ENCODE results near the gene DPP8.

DPP8 gene

GRCh38 chr15:65547841-65548240, 30.4 kb upstream of the DPP8 start:
- DNase-seq (ENCODE audit: low read depth), result no peak
- Histone ChIP-seq H3K9ac (ENCODE audit: low read length) (no peak overlapping the region), H3K4me1 (ENCODE audit: control insufficient read depth, insufficient read depth, low read length) (no peaks in the 10 kb centered on the region), H3K27me3 (replicated peaks; ENCODE audit: control insufficient read depth, insufficient read depth, low read length) (no peaks in the 10 kb centered on the region), H3K36me3 (ENCODE audit: control insufficient read depth, insufficient read depth, low read length, severe bottlenecking) (no peaks in the 10 kb centered on the region), H3K9me3 (ENCODE audit: control insufficient read depth, low read length) (no peaks in the 10 kb centered on the region), H3K4me3 (ENCODE audit: low read length) (no peak overlapping the region)

- DNase-seq (ENCODE audit: low read depth), result no peak
- H3K27me3 ChIP-seq (replicated peaks; ENCODE audit: control insufficient read depth, insufficient read depth, low read length), result no peaks in the 10 kb centered on the region
- H3K9ac ChIP-seq (ENCODE audit: low read length), result no peak overlapping the region
- H3K4me1 ChIP-seq (ENCODE audit: control insufficient read depth, insufficient read depth, low read length), result no peaks in the 10 kb centered on the region
- no peak overlapping the region for H3K4me3 ChIP-seq (ENCODE audit: low read length)
- no peaks in the 10 kb centered on the region for H3K9me3 ChIP-seq (ENCODE audit: control insufficient read depth, low read length)
- H3K36me3 ChIP-seq (ENCODE audit: control insufficient read depth, insufficient read depth, low read length, severe bottlenecking), result no peaks in the 10 kb centered on the region
Observed at GRCh38 chr15:65541231-65541820, 23.8 kb upstream of the DPP8 start.

DNA sequence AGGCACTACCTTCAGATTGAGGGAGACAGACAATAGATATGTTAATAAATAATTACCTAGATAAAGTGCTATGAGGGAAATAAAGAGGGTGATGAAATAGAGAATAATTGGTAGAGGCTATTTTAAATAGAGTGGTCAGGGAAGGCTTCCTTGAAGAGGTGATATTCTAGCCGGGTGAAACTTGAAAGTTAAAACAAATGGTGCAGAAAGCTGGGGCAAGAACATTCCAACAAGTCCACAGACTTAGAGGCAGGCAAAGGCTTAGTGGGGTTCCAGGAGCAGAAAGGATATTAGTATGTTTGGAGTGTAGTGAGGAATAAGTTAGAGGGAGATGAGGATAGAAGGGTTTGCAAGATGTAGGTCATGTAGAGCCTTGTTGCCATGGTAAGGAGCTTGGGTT, 22.8 kb upstream of the DPP8 start:
- no peak for DNase-seq (ENCODE audit: low read depth)
- Histone ChIP-seq H3K4me3 (ENCODE audit: low read length) (no peak overlapping the region), H3K36me3 (ENCODE audit: control insufficient read depth, insufficient read depth, low read length, severe bottlenecking) (no peaks in the 10 kb centered on the region), H3K4me1 (ENCODE audit: control insufficient read depth, insufficient read depth, low read length) (no peaks in the 10 kb centered on the region), H3K9ac (ENCODE audit: low read length) (no peak overlapping the region), H3K27me3 (replicated peaks; ENCODE audit: control insufficient read depth, insufficient read depth, low read length) (no peaks in the 10 kb centered on the region), H3K9me3 (ENCODE audit: control insufficient read depth, low read length) (no peaks in the 10 kb centered on the region)

DNA sequence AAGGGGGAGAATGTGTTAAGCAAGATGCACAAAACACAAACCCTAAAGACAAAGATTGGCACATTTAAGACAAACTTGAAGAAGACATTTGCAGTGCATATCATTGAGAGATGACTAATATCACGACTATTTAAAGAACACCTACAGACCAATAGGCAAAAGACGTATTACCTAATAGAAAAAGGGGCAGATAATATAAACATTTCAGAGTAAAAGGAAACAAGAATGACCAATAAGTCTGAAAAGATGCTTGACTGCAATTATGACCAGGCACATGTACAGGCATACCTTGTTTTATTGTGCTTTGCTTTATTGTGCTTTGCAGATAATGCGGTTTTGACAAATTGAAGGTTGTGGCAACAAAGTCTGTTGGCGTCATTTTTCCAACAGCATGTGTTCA, 17.7 kb upstream of the DPP8 start:
- Histone ChIP-seq H3K27me3 (replicated peaks; ENCODE audit: control insufficient read depth, insufficient read depth, low read length) (no peaks in the 10 kb centered on the region), H3K9ac (ENCODE audit: low read length) (no peak overlapping the region), H3K9me3 (ENCODE audit: control insufficient read depth, low read length) (no peaks in the 10 kb centered on the region), H3K4me1 (ENCODE audit: control insufficient read depth, insufficient read depth, low read length) (peaks cover 15% of the 10 kb centered on the region), H3K36me3 (ENCODE audit: control insufficient read depth, insufficient read depth, low read length, severe bottlenecking) (no peaks in the 10 kb centered on the region), H3K4me3 (ENCODE audit: low read length) (no peak overlapping the region)
- DNase-seq (ENCODE audit: low read depth), result no peak

DNA sequence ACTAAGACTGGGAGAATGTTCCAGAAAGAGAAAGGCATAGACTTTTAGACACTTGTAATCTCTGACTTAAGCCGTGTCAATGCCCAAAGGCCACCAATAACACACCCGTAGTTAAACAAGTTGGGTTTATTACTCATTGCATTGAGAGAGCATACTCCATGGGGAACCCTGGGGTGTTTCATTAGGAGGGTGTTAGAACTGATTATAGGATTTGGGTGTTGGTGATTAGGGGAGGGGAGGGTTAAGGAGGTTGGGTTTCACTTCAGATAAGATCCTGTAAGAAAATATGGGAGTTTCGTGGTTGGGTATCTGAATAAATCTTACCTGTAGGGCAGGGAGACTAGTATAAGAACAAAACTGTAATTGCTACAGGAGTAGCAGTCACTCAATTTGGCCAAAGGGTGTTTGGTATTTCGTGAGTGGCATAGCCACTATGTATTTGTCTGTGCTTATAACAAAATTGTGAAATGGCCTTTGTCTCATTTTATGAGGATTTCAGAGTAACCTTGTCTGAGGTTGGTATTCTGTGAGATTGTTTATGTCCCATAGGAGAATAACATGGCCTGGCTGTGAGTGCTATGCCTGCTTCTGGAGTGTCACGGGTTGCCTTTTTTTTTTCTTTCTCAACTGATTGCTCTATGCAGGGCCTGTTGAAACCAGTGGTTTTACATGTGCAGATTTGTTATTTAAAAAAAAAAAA, 15.7 kb upstream of the DPP8 start:
- Histone ChIP-seq H3K27me3 (replicated peaks; ENCODE audit: control insufficient read depth, insufficient read depth, low read length) (no peaks in the 10 kb centered on the region), H3K36me3 (ENCODE audit: control insufficient read depth, insufficient read depth, low read length, severe bottlenecking) (no peaks in the 10 kb centered on the region), H3K4me3 (ENCODE audit: low read length) (no peak overlapping the region), H3K9me3 (ENCODE audit: control insufficient read depth, low read length) (no peaks in the 10 kb centered on the region), H3K4me1 (ENCODE audit: control insufficient read depth, insufficient read depth, low read length) (peaks cover 15% of the 10 kb centered on the region), H3K9ac (ENCODE audit: low read length) (no peak overlapping the region)
- DNase-seq (ENCODE audit: low read depth), result peak; percentile 19

GRCh38 chr15:65532738-65533051, 15.2 kb upstream of the DPP8 start:
- Histone ChIP-seq H3K9me3 (ENCODE audit: control insufficient read depth, low read length) (no peaks in the 10 kb centered on the region), H3K36me3 (ENCODE audit: control insufficient read depth, insufficient read depth, low read length, severe bottlenecking) (no peaks in the 10 kb centered on the region), H3K9ac (ENCODE audit: low read length) (no peak overlapping the region), H3K4me3 (ENCODE audit: low read length) (no peak overlapping the region), H3K27me3 (replicated peaks; ENCODE audit: control insufficient read depth, insufficient read depth, low read length) (no peaks in the 10 kb centered on the region), H3K4me1 (ENCODE audit: control insufficient read depth, insufficient read depth, low read length) (peaks cover 15% of the 10 kb centered on the region)
- peak; percentile 65 for DNase-seq (ENCODE audit: low read depth)

GRCh38 chr15:65530318-65531111, 13.0 kb upstream of the DPP8 start, which contains the start of gene HACD3:
HACD3 (plus strand) TSS chr15:65530463; CDS start chr15:65530632, 169 bp downstream.
- Histone ChIP-seq H3K36me3 (ENCODE audit: control insufficient read depth, insufficient read depth, low read length, severe bottlenecking) (no peaks in the 10 kb centered on the region), H3K9me3 (ENCODE audit: control insufficient read depth, low read length) (no peaks in the 10 kb centered on the region), H3K4me3 (ENCODE audit: low read length) (peak within 1 kb of the TSS; percentile 93), H3K27me3 (replicated peaks; ENCODE audit: control insufficient read depth, insufficient read depth, low read length) (no peaks in the 10 kb centered on the region), H3K9ac (ENCODE audit: low read length) (peak within 1 kb of the TSS; percentile 90), H3K4me1 (ENCODE audit: control insufficient read depth, insufficient read depth, low read length) (peaks cover 15% of the 10 kb centered on the region)
- DNase-seq (ENCODE audit: low read depth), result peak; percentile 93

- H3K9me3 ChIP-seq (ENCODE audit: control insufficient read depth, low read length), result no peaks in the 10 kb centered on the region
- H3K4me1 ChIP-seq (ENCODE audit: control insufficient read depth, insufficient read depth, low read length), result peaks cover 15% of the 10 kb centered on the region
- H3K36me3 ChIP-seq (ENCODE audit: control insufficient read depth, insufficient read depth, low read length, severe bottlenecking), result no peaks in the 10 kb centered on the region
- H3K9ac ChIP-seq (ENCODE audit: low read length), result peak overlapping the region; percentile 90
- no peak for DNase-seq (ENCODE audit: low read depth)
- no peaks in the 10 kb centered on the region for H3K27me3 ChIP-seq (replicated peaks; ENCODE audit: control insufficient read depth, insufficient read depth, low read length)
- H3K4me3 ChIP-seq (ENCODE audit: low read length), result peak overlapping the region; percentile 93
Observed at GRCh38 chr15:65529762-65530317, 12.4 kb upstream of the DPP8 start.

- H3K36me3 ChIP-seq (ENCODE audit: control insufficient read depth, insufficient read depth, low read length, severe bottlenecking), result no peaks in the 10 kb centered on the region
- H3K4me1 ChIP-seq (ENCODE audit: control insufficient read depth, insufficient read depth, low read length), result peaks cover 11% of the 10 kb centered on the region
- H3K9ac ChIP-seq (ENCODE audit: low read length), result no peak overlapping the region
- DNase-seq (ENCODE audit: low read depth), result no peak
- H3K9me3 ChIP-seq (ENCODE audit: control insufficient read depth, low read length), result no peaks in the 10 kb centered on the region
- no peak overlapping the region for H3K4me3 ChIP-seq (ENCODE audit: low read length)
- H3K27me3 ChIP-seq (replicated peaks; ENCODE audit: control insufficient read depth, insufficient read depth, low read length), result no peaks in the 10 kb centered on the region
Observed at GRCh38 chr15:65528461-65529060, 11.1 kb upstream of the DPP8 start.

DNA sequence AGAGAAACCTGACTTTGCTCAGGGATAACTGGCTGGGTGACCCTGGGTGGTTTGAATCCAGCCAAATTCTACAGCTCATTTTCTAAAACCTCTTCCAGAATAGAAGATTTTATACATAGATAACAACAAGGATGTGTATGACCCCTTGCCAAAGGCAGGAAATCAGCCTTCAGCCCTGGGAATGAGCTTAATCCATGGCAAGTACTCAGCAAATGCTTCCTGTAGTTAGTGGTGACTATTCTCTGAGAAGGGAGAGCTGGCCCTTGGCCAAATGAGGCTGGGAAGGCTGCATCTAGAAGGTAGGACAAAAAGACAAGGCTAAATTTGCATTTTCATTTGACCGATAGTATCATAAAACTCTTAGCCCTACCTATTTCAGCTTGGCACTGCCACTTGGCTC, 8.1 kb upstream of the DPP8 start:
- Histone ChIP-seq H3K4me1 (ENCODE audit: control insufficient read depth, insufficient read depth, low read length) (no peaks in the 10 kb centered on the region), H3K9ac (ENCODE audit: low read length) (no peak overlapping the region), H3K27me3 (replicated peaks; ENCODE audit: control insufficient read depth, insufficient read depth, low read length) (no peaks in the 10 kb centered on the region), H3K36me3 (ENCODE audit: control insufficient read depth, insufficient read depth, low read length, severe bottlenecking) (no peaks in the 10 kb centered on the region), H3K9me3 (ENCODE audit: control insufficient read depth, low read length) (no peaks in the 10 kb centered on the region), H3K4me3 (ENCODE audit: low read length) (no peak overlapping the region)
- DNase-seq (ENCODE audit: low read depth), result no peak

DNA sequence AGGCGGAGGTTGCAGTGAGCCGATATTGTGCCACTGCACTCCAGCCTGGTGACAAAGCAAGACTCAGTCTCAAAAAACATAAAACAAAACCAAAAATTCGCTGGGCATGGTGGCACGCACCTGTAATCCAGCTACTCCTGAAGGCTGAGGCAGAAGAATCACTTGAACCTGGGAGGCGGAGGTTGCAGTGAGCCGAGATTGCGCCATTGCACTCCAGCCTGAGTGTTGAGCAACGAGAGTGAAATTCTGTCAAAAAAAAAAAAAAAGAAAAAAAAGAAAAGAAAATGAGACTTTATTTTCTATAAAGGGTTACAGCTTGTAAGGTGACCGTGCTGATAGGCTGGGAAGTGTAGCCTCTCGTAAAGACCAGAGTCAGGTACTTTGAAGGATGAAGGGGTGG, 6.7 kb upstream of the DPP8 start:
- Histone ChIP-seq H3K4me1 (ENCODE audit: control insufficient read depth, insufficient read depth, low read length) (no peaks in the 10 kb centered on the region), H3K27me3 (replicated peaks; ENCODE audit: control insufficient read depth, insufficient read depth, low read length) (no peaks in the 10 kb centered on the region), H3K36me3 (ENCODE audit: control insufficient read depth, insufficient read depth, low read length, severe bottlenecking) (no peaks in the 10 kb centered on the region), H3K4me3 (ENCODE audit: low read length) (no peak overlapping the region), H3K9ac (ENCODE audit: low read length) (no peak overlapping the region), H3K9me3 (ENCODE audit: control insufficient read depth, low read length) (no peaks in the 10 kb centered on the region)
- DNase-seq (ENCODE audit: low read depth), result no peak

Measured in adipocyte (in vitro differentiated cells).